K562 (cell line): ENCODE measurements around the gene CD164. TPM values are rescaled to one million over a fixed set of nuclear protein-coding genes. Genes with fewer than 3 reads are reported as not detected.

Experiments
- ATAC-seq: fragments of 200-7000 bp; cut with Tn5 transposase; 3 replicates; pipeline ENCODE4 v1.9.1; 2020; ENCODE audit warnings: moderate library complexity
- BruUV-seq: library from RNA; stranded (reverse); fragments of 400-500 nt; replicated peaks from 2 replicates; lab custom pipeline; 2021; lab: Mats Ljungman, UMichigan
- CTCF ChIA-PET: fragments of 300-600 bp; formaldehyde crosslinking; extraction: SDS; loops from one replicate; lab custom pipeline; 2021; ENCODE audit warnings: low intra/inter-chr PET ratio; lab: Yijun Ruan, JAX
- POLR2A ChIA-PET: fragments of 300-600, 350-650 bp; sonication (Branson Sonifier 250); formaldehyde crosslinking; extraction: SDS; loops from one replicate; lab custom pipeline; 2021; ENCODE audit warnings: antibody characterized with exemption, inconsistent platforms; lab: Yijun Ruan, JAX
- DNase-seq, 4 experiments: peaks; one replicate each; pipeline versions ENCODE4 v3.0.0 to v3.0.0-alpha.2; 2011 to 2018; ENCODE audit warnings: low spot score in 3 of 4, mixed read lengths in 3 of 4; ENCODE audit errors: extremely low read depth in 1 of 4
- FAIRE-seq: peaks from 2 replicates; lab custom pipeline; 2011; peaks lifted over from hg19 to GRCh38; lab: Jason Lieb, UNC
- H2AFZ ChIP-seq: 2 replicates; pipeline ENCODE4 v1.6.0; 2011; ENCODE audit warnings: low read depth, low read length, control low read depth, inconsistent platforms
- H3K27ac ChIP-seq: fragments of 200-600 bp; 3 replicates; pipeline ENCODE4 v1.8.0; 2011; ENCODE audit warnings: low read depth, mild to moderate bottlenecking, control low read depth, inconsistent platforms, low read length, moderate library complexity, mixed read lengths; ENCODE audit errors: extremely low read depth
- H3K27me3 ChIP-seq, 2 experiments: fragments of 300-600 bp in 1 of 2; 2 replicates in 1 of 2; 3 replicates in 1 of 2; pipeline versions ENCODE4 v1.6.0 to v1.8.0; 2011; ENCODE audit warnings: inconsistent platforms in 2 of 2, low read length in 2 of 2, mild to moderate bottlenecking in 1 of 2, mixed read lengths in 1 of 2, moderate library complexity in 1 of 2; ENCODE audit not compliant: control insufficient read depth in 2 of 2, insufficient read depth in 2 of 2
- H3K36me3 ChIP-seq: fragments of 300-600 bp; 3 replicates; pipeline ENCODE4 v1.8.0; 2011; ENCODE audit warnings: mild to moderate bottlenecking, low read length, inconsistent platforms; ENCODE audit not compliant: control insufficient read depth, insufficient read depth
- H3K4me1 ChIP-seq, 2 experiments: fragments of 200-600 bp in 1 of 2; replicated peaks in 1 of 2; 2 replicates in 1 of 2; 3 replicates in 1 of 2; pipeline versions ENCODE4 v1.5.1 to v1.8.0; 2011; ENCODE audit warnings: inconsistent platforms in 2 of 2, low read length in 2 of 2, mild to moderate bottlenecking in 1 of 2, mixed read lengths in 1 of 2, moderate library complexity in 1 of 2; ENCODE audit not compliant: control insufficient read depth in 2 of 2, insufficient read depth in 2 of 2
- H3K4me2 ChIP-seq: 2 replicates; pipeline ENCODE4 v1.6.1; 2011; ENCODE audit warnings: low read length, control low read depth, inconsistent platforms, mixed read lengths; ENCODE audit not compliant: insufficient read depth
- H3K4me3 ChIP-seq: fragments of 200-600 bp; sonication (generic), shearing (Covaris generic); 2 replicates; pipeline ENCODE4 v1.5.1; 2016; ENCODE audit warnings: control low read depth, inconsistent platforms
- H3K79me2 ChIP-seq: fragments of 200-600 bp; 3 replicates; pipeline ENCODE4 v1.8.0; 2011; ENCODE audit warnings: low read length, inconsistent platforms; ENCODE audit not compliant: control insufficient read depth, insufficient read depth
- H3K9ac ChIP-seq, 2 experiments: 2 replicates each; pipeline versions ENCODE4 v1.6.0 to v1.6.1; 2011; ENCODE audit warnings: low read depth in 2 of 2, low read length in 2 of 2, control low read depth in 1 of 2, inconsistent platforms in 1 of 2, mild to moderate bottlenecking in 1 of 2, mixed read lengths in 1 of 2; ENCODE audit not compliant: insufficient read depth in 1 of 2
- H3K9me1 ChIP-seq: one replicate; pipeline ENCODE4 v1.6.0; 2011; ENCODE audit warnings: inconsistent platforms, mild to moderate bottlenecking, low read length, moderate library complexity; ENCODE audit not compliant: control insufficient read depth, insufficient read depth
- H3K9me3 ChIP-seq: replicated peaks from 2 replicates; pipeline ENCODE4 v1.5.1; 2011; ENCODE audit warnings: low read depth, low read length, inconsistent platforms; ENCODE audit not compliant: control insufficient read depth, insufficient read depth
- H4K20me1 ChIP-seq: replicated peaks from 2 replicates; pipeline ENCODE4 v1.6.1; 2011; ENCODE audit warnings: low read length, inconsistent platforms, mixed read lengths; ENCODE audit not compliant: control insufficient read depth, insufficient read depth
- FOXM1 ChIP-seq, 2 experiments: fragments of 450-650 bp in 1 of 2; sonication (generic) in 1 of 2; formaldehyde crosslinking in 1 of 2; IDR thresholded peaks; 2 replicates each; pipeline versions ENCODE4 v1.6.1 to v1.9.0; 2017 to 2022; ENCODE audit warnings: low read depth in 2 of 2, mild to moderate bottlenecking in 2 of 2, missing genetic modification reagents in 1 of 2, moderate library complexity in 1 of 2
- GATAD2A ChIP-seq: fragments of 450-650 bp; IDR thresholded peaks from 2 replicates; pipeline ENCODE4 v1.6.1; 2017
- KLF6 ChIP-seq: fragments of 250-450 bp; sonication (Bioruptor Pico); IDR thresholded peaks from 2 replicates; pipeline ENCODE4 v1.4.0; 2020; ENCODE audit warnings: mild to moderate bottlenecking, moderate library complexity, borderline replicate concordance
- MYC ChIP-seq, 2 experiments: fragments of 250-450 bp in 1 of 2; sonication (Bioruptor Pico) in 1 of 2; IDR thresholded peaks; 2 replicates each; pipeline versions ENCODE4 v1.5.1 to v1.6.1; 2012 to 2021; ENCODE audit warnings: low read depth in 2 of 2, borderline replicate concordance in 1 of 2, improper control_type of control experiment in 1 of 2, low read length in 1 of 2, mild to moderate bottlenecking in 1 of 2, moderate library complexity in 1 of 2
- NONO ChIP-seq, 2 experiments: fragments of 200-400 bp in 1 of 2; fragments of 450-650 bp in 1 of 2; formaldehyde crosslinking in 1 of 2; IDR thresholded peaks; 2 replicates each; pipeline ENCODE4 v1.6.1; 2017; ENCODE audit warnings: low read depth in 2 of 2, mild to moderate bottlenecking in 2 of 2, moderate library complexity in 2 of 2, low read length in 1 of 2
- POLR2A ChIP-seq: fragments of 450-650 bp; conservative IDR thresholded peaks from 2 replicates; pipeline ENCODE4 v1.6.1; 2016
- PRMT5 ChIP-seq: sonication (generic); formaldehyde crosslinking; IDR thresholded peaks from 2 replicates; pipeline ENCODE4 v1.5.0; 2020; ENCODE audit warnings: missing genetic modification reagents
- SIRT6 ChIP-seq: IDR thresholded peaks from one replicate; pipeline ENCODE4 v1.6.1; 2012; ENCODE audit warnings: low read depth, mild to moderate bottlenecking, control low read depth, inconsistent platforms, low read length, moderate library complexity
- SRSF3 ChIP-seq: fragments of 200-400 bp; formaldehyde crosslinking; IDR thresholded peaks from 2 replicates; pipeline ENCODE4 v1.6.1; 2016; ENCODE audit warnings: mild to moderate bottlenecking, low read length, moderate library complexity; ENCODE audit not compliant: insufficient read depth
- ZBTB17 ChIP-seq: fragments of 450-650 bp; formaldehyde crosslinking; IDR thresholded peaks from 2 replicates; pipeline ENCODE4 v1.4.0; 2020; ENCODE audit warnings: mild to moderate bottlenecking
- ZNF165 ChIP-seq: fragments of 250-450 bp; sonication (Bioruptor Pico); IDR thresholded peaks from 2 replicates; pipeline ENCODE4 v1.4.0; 2020; ENCODE audit warnings: borderline replicate concordance
- ZNF316 ChIP-seq: fragments of 450-650 bp; IDR thresholded peaks from 2 replicates; pipeline ENCODE4 v1.6.1; 2016
- ZNF518B ChIP-seq: fragments of 250-450 bp; sonication (Bioruptor Pico); IDR thresholded peaks from 2 replicates; pipeline ENCODE4 v1.5.0; 2021; ENCODE audit warnings: mild to moderate bottlenecking, moderate library complexity
- WGBS: fragments of 100-300 bp; shearing (Covaris generic); methylation state at CpG from one replicate; pipeline ENCODE4 v1.1.6; 2016; ENCODE audit warnings: low coverage, mixed read lengths; ENCODE audit not compliant: insufficient coverage; ENCODE audit errors: missing lambda C conversion rate; 5-methylcytosine and 5-hydroxymethylcytosine counted together
- in situ Hi-C: fragments of 300-500 bp; cut with MboI; formaldehyde crosslinking; loops from 4 replicates; pipeline ENCODE4 v1.15.0; 2018; ENCODE audit warnings: inconsistent platforms, mixed read lengths
- intact Hi-C: fragments of 100-400 bp; cut with micrococcal nuclease; formaldehyde crosslinking; loops from 2 replicates; pipeline ENCODE4 v1.14.2; 2022
- polyA plus RNA-seq, 8 experiments: library from polyadenylated mRNA; depleted of rRNA in 4 of 8; stranded (reverse) in 5 of 8; unstranded in 3 of 8; fragments of >200 nt; fragmentation: Nextera tagmentation in 2 of 8; fragmentation: Illumina TruSeq in 1 of 8; extraction: Ambion mirVana in 2 of 8; extraction: Trizol in 1 of 8; gene quantifications; 2 replicates each; pipeline versions ENCODE4 v1.2.1 to v1.2.3, GENCODE V29; 2011 to 2014; ENCODE audit warnings: inconsistent platforms in 1 of 8, missing spikeins in 1 of 8
- total RNA-seq, 7 experiments: library from RNA; depleted of rRNA in 6 of 7; stranded (reverse); fragments of >200 nt in 6 of 7; fragmentation: Illumina TruSeq in 2 of 7; extraction: Trizol in 2 of 7; gene quantifications; 2 replicates each; pipeline versions ENCODE4 v1.2.1 to v1.2.3, GENCODE V29; 2011 to 2021; ENCODE audit warnings: low replicate concordance in 1 of 7
- TF ChIP-seq, protein P1 (sequence below): fragments of 450-650 bp; formaldehyde crosslinking; IDR thresholded peaks from 2 replicates; pipeline ENCODE4 v1.4.0; 2022; ENCODE audit warnings: mild to moderate bottlenecking, moderate library complexity

CD164 gene
- total and polyA plus RNA-seq, 9 of the 15 experiments (the other 6 are each of a cell fraction or from before 2014, with no cell fraction given), result 79.5 to 317 (median 165) TPM

GRCh38 chr6:109389650-109390274 lies 7.5 kb upstream of the CD164 start:
- WGBS, result 10% methylated on average over 6 of the region's 6 CpGs
- Histone ChIP-seq H3K4me3 (no peak overlapping the region), H3K27me3 (no peaks in the 10 kb centered on the region), H3K9me3 (no peaks in the 10 kb centered on the region), H2AFZ (no peak overlapping the region), H3K9me1 (no peaks in the 10 kb centered on the region), H3K79me2 (no peaks in the 10 kb centered on the region), H3K4me2 (no peak overlapping the region), H3K36me3 (no peaks in the 10 kb centered on the region), H3K27ac (no peak overlapping the region), H3K9ac (no peak overlapping the region), H4K20me1 (no peaks in the 10 kb centered on the region), H3K4me1 (peaks cover 0 to 18% of the 10 kb centered on the region in 2 experiments; a peak in 4 of 5 replicates)
- BruUV-seq, result no TSS peak
- in situ Hi-C loops, result no loop called here
- intact Hi-C loops, result loop anchor here (10.0 kb wide), 2 partner anchors 475 to 845 kb away; no protein-coding TSS in a partner anchor
- ChIA-PET CTCF (no interaction called here), POLR2A (interaction anchor here (0.6 to 1.3 kb wide), 3 partner anchors 9 to 295 kb away, joined by 3 to 4 read pairs (median 3); partner anchors contain the start of gene SESN1)
- FAIRE-seq (no peak), DNase-seq (no peak), ATAC-seq (no peak)
- no peak for TF ChIP-seq SRSF3
- no peak for TF ChIP-seq SIRT6
- TF ChIP-seq GATAD2A, result no peak
- TF ChIP-seq KLF6 (CRISPR knock-in tag), result no peak
- TF ChIP-seq ZNF518B, result no peak
- no peak for TF ChIP-seq ZBTB17 (CRISPR knock-in tag)
- TF ChIP-seq FOXM1 (IDR thresholded peaks at IDR 0.05; ENCODE audit: low read depth), result no peak
- TF ChIP-seq FOXM1 (CRISPR knock-in tag; IDR thresholded peaks at IDR 0.05; ENCODE audit: low read depth), result no peak
- TF ChIP-seq PRMT5 (CRISPR knock-in tag), result no peak
- no peak for TF ChIP-seq POLR2A
- TF ChIP-seq ZNF316, result no peak
- TF ChIP-seq NONO (IDR thresholded peaks at IDR 0.05; ENCODE audit: low read depth in 2 of 2, low read length in 1 of 2), result no peak
- TF ChIP-seq, protein P1, sequence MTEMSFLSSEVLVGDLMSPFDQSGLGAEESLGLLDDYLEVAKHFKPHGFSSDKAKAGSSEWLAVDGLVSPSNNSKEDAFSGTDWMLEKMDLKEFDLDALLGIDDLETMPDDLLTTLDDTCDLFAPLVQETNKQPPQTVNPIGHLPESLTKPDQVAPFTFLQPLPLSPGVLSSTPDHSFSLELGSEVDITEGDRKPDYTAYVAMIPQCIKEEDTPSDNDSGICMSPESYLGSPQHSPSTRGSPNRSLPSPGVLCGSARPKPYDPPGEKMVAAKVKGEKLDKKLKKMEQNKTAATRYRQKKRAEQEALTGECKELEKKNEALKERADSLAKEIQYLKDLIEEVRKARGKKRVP (CRISPR knock-in tag), result no peak
- TF ChIP-seq MYC (IDR thresholded peaks at IDR 0.05; ENCODE audit: low read depth, low read length), result no peak
- no peak for TF ChIP-seq MYC (CRISPR knock-in tag; IDR thresholded peaks at IDR 0.05; ENCODE audit: borderline replicate concordance, low read depth)
- TF ChIP-seq ZNF165 (CRISPR knock-in tag), result no peak
